WI38 (cell line): ENCODE results near the gene NAV2.

ENCODE experiments used
- H3K4me3 ChIP-seq: 2 replicates; pipeline ENCODE4 v1.5.1; 2011; ENCODE audit warnings: low read depth, mild to moderate bottlenecking, control low read depth, low read length
- TF ChIP-seq, protein P1 (sequence below): IDR thresholded peaks from 2 replicates; pipeline ENCODE4 v1.5.1; 2012; ENCODE audit warnings: low read depth, mild to moderate bottlenecking, control low read depth, low read length

NAV2 gene

DNA sequence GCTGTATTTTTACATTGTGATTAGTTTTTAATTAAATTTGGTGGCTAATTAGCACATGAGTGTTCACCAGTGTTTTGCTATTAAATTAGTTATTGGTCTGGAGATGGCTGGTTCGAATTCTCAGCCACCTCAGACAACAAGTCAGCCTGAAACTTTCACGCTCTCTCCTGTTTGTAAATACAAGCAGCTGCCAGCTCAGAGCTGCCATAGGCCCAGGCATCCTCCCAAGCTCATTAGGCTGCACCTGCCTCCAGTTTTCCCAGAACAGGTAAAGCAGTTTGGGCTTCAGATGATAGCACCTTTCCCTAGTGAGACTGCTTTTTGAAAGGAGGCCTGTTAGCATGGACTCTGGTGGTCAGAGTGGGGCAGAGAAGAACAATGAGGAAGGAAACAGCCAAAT lies 156.8 kb downstream of the NAV2 start:
- TF ChIP-seq, protein P1, sequence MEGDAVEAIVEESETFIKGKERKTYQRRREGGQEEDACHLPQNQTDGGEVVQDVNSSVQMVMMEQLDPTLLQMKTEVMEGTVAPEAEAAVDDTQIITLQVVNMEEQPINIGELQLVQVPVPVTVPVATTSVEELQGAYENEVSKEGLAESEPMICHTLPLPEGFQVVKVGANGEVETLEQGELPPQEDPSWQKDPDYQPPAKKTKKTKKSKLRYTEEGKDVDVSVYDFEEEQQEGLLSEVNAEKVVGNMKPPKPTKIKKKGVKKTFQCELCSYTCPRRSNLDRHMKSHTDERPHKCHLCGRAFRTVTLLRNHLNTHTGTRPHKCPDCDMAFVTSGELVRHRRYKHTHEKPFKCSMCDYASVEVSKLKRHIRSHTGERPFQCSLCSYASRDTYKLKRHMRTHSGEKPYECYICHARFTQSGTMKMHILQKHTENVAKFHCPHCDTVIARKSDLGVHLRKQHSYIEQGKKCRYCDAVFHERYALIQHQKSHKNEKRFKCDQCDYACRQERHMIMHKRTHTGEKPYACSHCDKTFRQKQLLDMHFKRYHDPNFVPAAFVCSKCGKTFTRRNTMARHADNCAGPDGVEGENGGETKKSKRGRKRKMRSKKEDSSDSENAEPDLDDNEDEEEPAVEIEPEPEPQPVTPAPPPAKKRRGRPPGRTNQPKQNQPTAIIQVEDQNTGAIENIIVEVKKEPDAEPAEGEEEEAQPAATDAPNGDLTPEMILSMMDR = no peak

GRCh38 chr11:19869946-19870589 lies 157.4 kb downstream of the NAV2 start:
- TF ChIP-seq, protein P1 = no peak
- no peak overlapping the region for H3K4me3 ChIP-seq

More for the DNA sequence above, 156.8 kb downstream of the NAV2 start:
- H3K4me3 ChIP-seq = no peak overlapping the region

DNA sequence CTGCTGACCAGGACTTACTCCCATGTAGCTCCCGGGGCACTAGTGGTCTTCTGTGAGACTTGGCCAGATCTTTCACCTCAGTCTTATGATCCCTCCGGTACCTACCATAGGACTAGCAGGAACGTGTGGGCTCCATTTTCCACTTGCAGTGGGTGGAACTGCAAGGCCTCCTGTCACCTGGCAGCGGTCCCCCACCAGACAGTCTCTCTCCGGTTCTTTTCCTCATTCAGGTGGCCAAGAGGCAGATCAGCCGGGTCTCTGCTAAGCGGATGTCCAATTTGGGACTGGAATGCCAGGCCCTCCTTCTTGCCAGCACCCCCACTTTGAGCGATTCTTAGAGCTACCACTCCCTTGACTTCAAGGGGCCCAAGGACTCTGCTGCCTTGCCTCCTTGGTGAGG lies 158.9 kb downstream of the NAV2 start:
- no peak overlapping the region for H3K4me3 ChIP-seq
- TF ChIP-seq, protein P1 = no peak

DNA sequence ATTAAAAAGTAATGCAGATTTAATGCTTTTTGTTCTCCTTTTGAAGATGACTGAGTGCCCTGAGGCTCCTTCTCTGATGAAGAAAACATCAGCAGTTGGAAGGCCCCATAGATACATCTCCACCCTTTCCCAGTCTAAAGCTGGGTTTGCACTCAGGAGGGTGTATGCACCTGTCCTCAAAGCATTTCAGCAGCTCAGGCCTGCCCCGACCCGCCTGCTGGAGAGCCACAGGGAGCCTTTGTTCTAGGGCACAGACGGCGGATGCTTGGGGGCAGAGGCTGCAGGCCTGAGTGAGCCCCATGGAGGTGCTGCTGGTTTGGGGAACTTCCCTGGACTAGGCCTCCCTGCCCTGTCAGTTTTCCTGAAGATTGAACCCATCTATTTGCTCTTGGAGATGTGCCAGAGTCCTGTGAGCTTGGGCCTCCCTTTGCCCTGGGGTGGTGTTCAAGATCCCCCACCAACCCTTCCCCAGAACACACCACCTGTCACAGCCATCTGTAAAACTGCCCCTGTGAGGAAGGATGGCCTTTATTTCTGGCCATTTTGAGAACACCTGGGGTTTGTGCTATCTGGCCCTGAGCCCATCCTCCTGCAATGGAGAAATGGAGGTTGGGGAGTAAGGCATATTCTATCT lies 160.0 kb downstream of the NAV2 start:
- H3K4me3 ChIP-seq = no peak overlapping the region
- TF ChIP-seq, protein P1 = no peak

DNA sequence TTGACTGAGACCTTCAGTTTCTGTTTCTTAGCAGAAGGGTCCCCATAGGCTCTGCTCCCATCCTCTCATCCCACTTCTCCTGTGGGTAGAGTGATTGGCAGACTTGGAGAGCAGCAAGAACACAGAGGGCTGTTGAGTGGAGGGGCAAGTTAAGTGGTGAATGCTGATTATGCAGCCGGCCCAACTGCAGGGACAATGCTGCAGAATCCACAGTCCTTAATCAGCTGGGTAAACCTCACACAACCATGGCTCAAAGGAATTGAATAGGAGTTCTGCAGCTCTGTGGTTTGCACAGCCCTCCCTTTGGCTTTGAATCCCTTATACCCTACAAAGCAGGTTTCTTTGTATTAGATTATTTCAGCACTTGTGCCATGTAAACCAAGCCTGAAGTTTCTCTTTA lies 161.1 kb downstream of the NAV2 start:
- no peak overlapping the region for H3K4me3 ChIP-seq
- TF ChIP-seq, protein P1 = no peak

DNA sequence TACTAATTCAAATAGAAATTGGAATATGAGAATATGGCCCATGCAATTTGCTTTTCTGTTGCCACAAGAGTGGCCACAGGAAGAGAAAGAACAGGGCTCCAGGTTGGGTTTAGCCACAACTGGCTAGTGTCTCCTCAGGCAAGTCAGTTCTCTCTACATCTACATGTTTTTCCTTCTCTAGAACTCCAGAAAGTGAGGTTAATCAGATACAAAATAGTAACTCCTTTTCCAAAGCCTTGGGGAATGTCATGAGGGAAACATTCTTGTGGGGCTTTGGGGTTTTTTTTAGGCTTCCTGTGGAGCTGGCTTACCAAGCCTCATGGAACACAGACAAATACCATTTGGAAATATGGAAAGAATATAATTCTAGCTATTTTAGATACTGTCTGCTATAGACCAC lies 161.6 kb downstream of the NAV2 start:
- TF ChIP-seq, protein P1 = no peak
- H3K4me3 ChIP-seq = no peak overlapping the region

DNA sequence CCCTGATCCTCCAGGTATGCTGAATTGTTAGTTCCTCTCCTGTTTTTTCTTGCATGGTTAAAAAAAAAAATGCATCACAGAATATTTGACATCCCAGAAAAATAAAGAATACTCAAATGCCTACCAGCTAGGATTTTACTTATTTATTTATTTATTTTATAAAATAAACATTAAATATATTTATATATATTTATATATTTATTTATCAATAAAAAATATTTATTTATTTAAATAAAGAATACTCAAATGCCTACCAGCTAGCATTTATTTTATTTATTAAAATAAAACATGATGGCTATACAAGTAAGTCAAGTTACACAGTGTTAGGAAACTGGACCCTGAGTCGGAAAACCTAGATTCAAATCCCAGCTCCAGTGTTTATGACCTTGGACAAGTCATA lies 164.1 kb downstream of the NAV2 start:
- H3K4me3 ChIP-seq = no peak overlapping the region
- TF ChIP-seq, protein P1 = no peak
